Calu3 (cell line): ENCODE results near the gene MAST3. TPM values are rescaled to one million over a fixed set of nuclear protein-coding genes. Genes with fewer than 3 reads are reported as not detected.

ENCODE experiments used
- BruUV-seq: library from RNA; stranded (reverse); fragments of 400-500 nt; replicated peaks from 2 replicates; lab custom pipeline; 2021; lab: Mats Ljungman, UMichigan
- CTCF ChIA-PET: fragments of 300-600 bp; sonication (Branson Sonifier 250); formaldehyde crosslinking; loops from one replicate; lab custom pipeline; 2022; ENCODE audit warnings: antibody characterized with exemption; lab: Charles Lee
- DNase-seq: peaks from one replicate; pipeline ENCODE4 v3.0.0; 2022
- H3K27ac Mint-ChIP-seq: one replicate; pipeline ENCODE4 v1.8.0; 2022; ENCODE audit warnings: mixed read lengths; ENCODE audit not compliant: unreplicated experiment
- H3K27me3 Mint-ChIP-seq: one replicate; pipeline ENCODE4 v1.8.0; 2022; ENCODE audit warnings: mixed read lengths; ENCODE audit not compliant: unreplicated experiment
- H3K36me3 Mint-ChIP-seq: one replicate; pipeline ENCODE4 v1.8.0; 2022; ENCODE audit warnings: mild to moderate bottlenecking, moderate library complexity, mixed read lengths; ENCODE audit not compliant: insufficient read depth, unreplicated experiment
- H3K4me1 Mint-ChIP-seq: one replicate; pipeline ENCODE4 v1.8.0; 2022; ENCODE audit warnings: mild to moderate bottlenecking, low read depth, mixed read lengths; ENCODE audit not compliant: unreplicated experiment
- H3K4me3 Mint-ChIP-seq: one replicate; pipeline ENCODE4 v1.8.0; 2022; ENCODE audit warnings: mild to moderate bottlenecking, low read depth, moderate library complexity, mixed read lengths; ENCODE audit not compliant: unreplicated experiment
- H3K9me3 Mint-ChIP-seq: one replicate; pipeline ENCODE4 v1.8.0; 2022; ENCODE audit warnings: low read depth, mixed read lengths; ENCODE audit not compliant: unreplicated experiment
- CTCF ChIP-seq: fragments of 200-600 bp; IDR thresholded peaks from one replicate; pipeline ENCODE4 v1.8.0; 2022; ENCODE audit warnings: antibody characterized with exemption; ENCODE audit not compliant: unreplicated experiment
- intact Hi-C: fragments of 100-400 bp; cut with micrococcal nuclease; formaldehyde crosslinking; loops from one replicate; pipeline ENCODE4 v1.10.0; 2022; ENCODE audit not compliant: unreplicated experiment
- total RNA-seq: library from RNA; stranded (reverse); gene quantifications from 2 replicates; pipeline ENCODE4 v1.2.3, GENCODE V29; 2022

The MAST3 gene
- total RNA-seq, 1 experiment from 2014 or later: 5.9 TPM

- peaks cover 8% of the 10 kb centered on the region for H3K36me3 Mint-ChIP-seq
- H3K27ac Mint-ChIP-seq: no peak overlapping the region
- no peaks in the 10 kb centered on the region for H3K9me3 Mint-ChIP-seq
- no TSS peak for BruUV-seq
- DNase-seq: no peak
- peaks cover 22% of the 10 kb centered on the region for H3K27me3 Mint-ChIP-seq
- H3K4me1 Mint-ChIP-seq: no peaks in the 10 kb centered on the region
- CTCF ChIA-PET: no interaction called here
- H3K4me3 Mint-ChIP-seq: no peak overlapping the region
- no peak for TF ChIP-seq CTCF
- intact Hi-C loops: no loop called here
Measured at GRCh38 chr19:18099623-18099995, 2.0 kb downstream of the MAST3 start.

GRCh38 chr19:18100710-18101109, 3.1 kb downstream of the MAST3 start:
- DNase-seq: no peak
- H3K27me3 Mint-ChIP-seq: peaks cover 22% of the 10 kb centered on the region
- CTCF ChIA-PET: no interaction called here
- H3K36me3 Mint-ChIP-seq: peaks cover 9% of the 10 kb centered on the region
- H3K9me3 Mint-ChIP-seq: no peaks in the 10 kb centered on the region
- BruUV-seq: no TSS peak
- H3K4me1 Mint-ChIP-seq: no peaks in the 10 kb centered on the region
- intact Hi-C loops: no loop called here
- TF ChIP-seq CTCF: no peak
- H3K4me3 Mint-ChIP-seq: no peak overlapping the region
- no peak overlapping the region for H3K27ac Mint-ChIP-seq

DNA sequence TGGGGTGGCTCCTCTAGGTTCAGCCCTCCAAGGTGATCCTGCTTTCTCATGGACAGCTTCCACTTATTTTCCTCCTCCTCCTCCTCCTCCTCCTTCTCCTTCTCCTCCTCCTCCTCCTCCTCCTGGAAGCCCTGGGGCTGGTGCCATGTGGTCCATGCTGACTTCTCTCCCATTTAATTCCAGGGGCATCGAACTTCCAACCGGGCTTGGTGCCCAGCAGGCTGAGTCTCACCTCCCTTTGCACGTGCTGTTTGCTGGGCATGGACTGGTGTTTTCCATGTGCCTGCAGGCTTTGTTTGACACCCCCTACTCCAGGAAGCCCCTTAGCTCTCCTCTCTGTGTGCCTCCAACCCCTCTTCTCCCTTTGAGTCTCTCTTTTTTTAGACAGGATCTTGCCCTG, 3.7 kb downstream of the MAST3 start:
- no TSS peak for BruUV-seq
- intact Hi-C loops: no loop called here
- TF ChIP-seq CTCF: no peak
- CTCF ChIA-PET: no interaction called here
- peaks cover 9% of the 10 kb centered on the region for H3K36me3 Mint-ChIP-seq
- H3K4me3 Mint-ChIP-seq: no peak overlapping the region
- no peaks in the 10 kb centered on the region for H3K4me1 Mint-ChIP-seq
- peaks cover 22% of the 10 kb centered on the region for H3K27me3 Mint-ChIP-seq
- no peak overlapping the region for H3K27ac Mint-ChIP-seq
- no peaks in the 10 kb centered on the region for H3K9me3 Mint-ChIP-seq
- no peak for DNase-seq

GRCh38 chr19:18102916-18103542, 5.5 kb downstream of the MAST3 start:
- CTCF ChIA-PET: no interaction called here
- DNase-seq: no peak
- no peak overlapping the region for H3K27ac Mint-ChIP-seq
- BruUV-seq: no TSS peak
- H3K27me3 Mint-ChIP-seq: peaks cover 22% of the 10 kb centered on the region
- no peaks in the 10 kb centered on the region for H3K4me1 Mint-ChIP-seq
- no peak overlapping the region for H3K4me3 Mint-ChIP-seq
- peaks cover 13% of the 10 kb centered on the region for H3K36me3 Mint-ChIP-seq
- TF ChIP-seq CTCF: no peak
- no peaks in the 10 kb centered on the region for H3K9me3 Mint-ChIP-seq
- intact Hi-C loops: no loop called here
